ENCODE measurements around the gene RPL31. TPM values are rescaled to one million over a fixed set of nuclear protein-coding genes. Genes with fewer than 3 reads are reported as not detected.

The RPL31 gene
- total and polyA plus RNA-seq, 9 of the 15 experiments (the other 6 are each of a cell fraction or from before 2014, with no cell fraction given): 1,176 to 6,037 (median 2,997) TPM

DNA sequence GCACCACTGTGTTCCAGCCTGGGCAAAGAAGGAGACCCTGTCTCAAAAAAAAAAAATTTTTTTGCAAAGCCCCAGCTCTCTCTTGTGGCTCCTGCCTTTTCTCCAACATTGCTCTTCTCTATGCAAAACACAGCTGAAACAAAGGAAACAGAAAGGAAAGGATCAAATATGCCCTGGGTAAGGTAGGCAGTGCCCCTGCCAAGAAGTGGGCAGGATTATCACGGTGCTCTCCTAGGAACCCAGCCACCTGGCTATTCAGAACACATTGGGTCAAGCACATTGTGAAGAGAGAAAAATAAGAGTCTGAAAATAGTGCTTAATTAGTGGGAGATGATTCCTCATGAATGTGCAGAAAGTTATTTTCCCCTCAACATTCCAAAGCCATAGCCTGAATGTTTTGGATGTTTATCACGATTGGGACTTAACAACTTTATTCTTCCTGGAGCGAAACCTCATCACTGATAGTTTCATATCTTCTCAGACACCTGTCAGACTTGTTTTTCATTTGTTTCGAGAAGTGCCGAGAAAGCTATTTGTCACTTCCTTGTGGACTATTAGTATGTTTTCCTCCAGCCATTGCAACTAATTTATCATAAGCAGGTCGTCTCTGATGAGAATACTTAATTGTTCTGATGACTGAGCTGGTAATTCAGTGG lies 42.7 kb upstream of the RPL31 start (continued):
- TF ChIP-seq, protein P1, sequence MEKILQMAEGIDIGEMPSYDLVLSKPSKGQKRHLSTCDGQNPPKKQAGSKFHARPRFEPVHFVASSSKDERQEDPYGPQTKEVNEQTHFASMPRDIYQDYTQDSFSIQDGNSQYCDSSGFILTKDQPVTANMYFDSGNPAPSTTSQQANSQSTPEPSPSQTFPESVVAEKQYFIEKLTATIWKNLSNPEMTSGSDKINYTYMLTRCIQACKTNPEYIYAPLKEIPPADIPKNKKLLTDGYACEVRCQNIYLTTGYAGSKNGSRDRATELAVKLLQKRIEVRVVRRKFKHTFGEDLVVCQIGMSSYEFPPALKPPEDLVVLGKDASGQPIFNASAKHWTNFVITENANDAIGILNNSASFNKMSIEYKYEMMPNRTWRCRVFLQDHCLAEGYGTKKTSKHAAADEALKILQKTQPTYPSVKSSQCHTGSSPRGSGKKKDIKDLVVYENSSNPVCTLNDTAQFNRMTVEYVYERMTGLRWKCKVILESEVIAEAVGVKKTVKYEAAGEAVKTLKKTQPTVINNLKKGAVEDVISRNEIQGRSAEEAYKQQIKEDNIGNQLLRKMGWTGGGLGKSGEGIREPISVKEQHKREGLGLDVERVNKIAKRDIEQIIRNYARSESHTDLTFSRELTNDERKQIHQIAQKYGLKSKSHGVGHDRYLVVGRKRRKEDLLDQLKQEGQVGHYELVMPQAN (IDR thresholded peaks at IDR 0.05; ENCODE audit: borderline replicate concordance): no peak
- TF ChIP-seq, protein P2, sequence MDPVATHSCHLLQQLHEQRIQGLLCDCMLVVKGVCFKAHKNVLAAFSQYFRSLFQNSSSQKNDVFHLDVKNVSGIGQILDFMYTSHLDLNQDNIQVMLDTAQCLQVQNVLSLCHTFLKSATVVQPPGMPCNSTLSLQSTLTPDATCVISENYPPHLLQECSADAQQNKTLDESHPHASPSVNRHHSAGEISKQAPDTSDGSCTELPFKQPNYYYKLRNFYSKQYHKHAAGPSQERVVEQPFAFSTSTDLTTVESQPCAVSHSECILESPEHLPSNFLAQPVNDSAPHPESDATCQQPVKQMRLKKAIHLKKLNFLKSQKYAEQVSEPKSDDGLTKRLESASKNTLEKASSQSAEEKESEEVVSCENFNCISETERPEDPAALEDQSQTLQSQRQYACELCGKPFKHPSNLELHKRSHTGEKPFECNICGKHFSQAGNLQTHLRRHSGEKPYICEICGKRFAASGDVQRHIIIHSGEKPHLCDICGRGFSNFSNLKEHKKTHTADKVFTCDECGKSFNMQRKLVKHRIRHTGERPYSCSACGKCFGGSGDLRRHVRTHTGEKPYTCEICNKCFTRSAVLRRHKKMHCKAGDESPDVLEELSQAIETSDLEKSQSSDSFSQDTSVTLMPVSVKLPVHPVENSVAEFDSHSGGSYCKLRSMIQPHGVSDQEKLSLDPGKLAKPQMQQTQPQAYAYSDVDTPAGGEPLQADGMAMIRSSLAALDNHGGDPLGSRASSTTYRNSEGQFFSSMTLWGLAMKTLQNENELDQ (CRISPR knock-in tag; IDR thresholded peaks at IDR 0.05; ENCODE audit: borderline replicate concordance): no peak
- TF ChIP-seq, protein P3, sequence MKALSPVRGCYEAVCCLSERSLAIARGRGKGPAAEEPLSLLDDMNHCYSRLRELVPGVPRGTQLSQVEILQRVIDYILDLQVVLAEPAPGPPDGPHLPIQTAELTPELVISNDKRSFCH (CRISPR knock-in tag; IDR thresholded peaks at IDR 0.05): no peak
- TF ChIP-seq, protein P3 (tag; IDR thresholded peaks at IDR 0.05): no peak

DNA sequence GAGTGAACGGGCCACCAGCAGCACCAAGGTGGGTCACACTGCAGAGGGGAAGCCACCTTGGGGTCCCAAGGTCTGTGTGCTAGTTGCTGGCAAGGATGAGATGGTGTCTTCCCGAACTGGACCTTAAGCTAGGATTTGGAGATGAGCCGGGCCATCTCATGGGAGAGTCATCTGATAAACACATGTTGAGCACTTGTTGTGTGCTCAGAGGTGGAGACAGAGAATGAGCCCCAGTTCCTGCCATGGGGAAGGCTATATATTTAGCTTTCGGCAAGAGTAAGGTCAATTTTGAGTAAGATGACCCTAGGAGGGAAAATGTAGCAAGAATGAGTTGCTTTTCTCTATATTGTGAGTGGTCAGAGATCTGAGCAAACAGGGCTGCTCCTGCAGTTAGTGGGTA lies 41.4 kb upstream of the RPL31 start:
- H3K4me2 ChIP-seq (ENCODE audit: insufficient read depth, low read length): no peak overlapping the region
- DNase-seq (ENCODE audit: extremely low read depth in 1 of 4, low spot score in 3 of 4) (no peak), ATAC-seq (no peak), FAIRE-seq (no peak)
- H3K9ac ChIP-seq (ENCODE audit: insufficient read depth in 1 of 2, low read depth in 2 of 2, low read length in 2 of 2): no peak overlapping the region
- H3K9me3 ChIP-seq (replicated peaks; ENCODE audit: control insufficient read depth, insufficient read depth, low read depth, low read length): no peaks in the 10 kb centered on the region
- no peak overlapping the region for H3K4me3 ChIP-seq
- no peaks in the 10 kb centered on the region for H3K4me1 ChIP-seq (replicated peaks in 1 of 2; ENCODE audit: control insufficient read depth in 2 of 2, insufficient read depth in 2 of 2, low read length in 2 of 2)
- peaks cover 37 to 66% of the 10 kb centered on the region in 2 experiments for H3K27me3 ChIP-seq (ENCODE audit: control insufficient read depth in 2 of 2, insufficient read depth in 2 of 2, low read length in 2 of 2)
- POLR2A ChIA-PET: no interaction called here
- CTCF ChIA-PET (ENCODE audit: low intra/inter-chr PET ratio): no interaction called here
- no peaks in the 10 kb centered on the region for H3K9me1 ChIP-seq (ENCODE audit: control insufficient read depth, insufficient read depth, low read length)
- H3K27ac ChIP-seq (ENCODE audit: extremely low read depth, low read depth, low read length): no peak overlapping the region
- no peaks in the 10 kb centered on the region for H3K36me3 ChIP-seq (ENCODE audit: control insufficient read depth, insufficient read depth, low read length)
- 5% methylated on average over 4 of the region's 4 CpGs for WGBS (ENCODE audit: insufficient coverage, low coverage, missing lambda C conversion rate)
- no peak for TF ChIP-seq MIER1 (IDR thresholded peaks at IDR 0.05; ENCODE audit: low read depth)
- intact Hi-C loops (cut with micrococcal nuclease): no loop called here
- no TSS peak for BruUV-seq (replicated peaks)
- H4K20me1 ChIP-seq (replicated peaks; ENCODE audit: control insufficient read depth, insufficient read depth, low read length): no peaks in the 10 kb centered on the region
- H2AFZ ChIP-seq (ENCODE audit: low read depth, low read length): no peak overlapping the region
- in situ Hi-C loops (cut with MboI): no loop called here
- no peaks in the 10 kb centered on the region for H3K79me2 ChIP-seq (ENCODE audit: control insufficient read depth, insufficient read depth, low read length)
